ENCODE data around the gene PRPF40B.

- TF ChIP-seq CTCF (IDR thresholded peaks at IDR 0.05; ENCODE audit: low read length) (no peak), EZH2 (IDR thresholded peaks at IDR 0.05; ENCODE audit: borderline replicate concordance, low read length) (no peak)
Measured at GRCh38 chr12:49643135-49643534, 19.8 kb downstream of the PRPF40B start.
